Right ventricle myocardium superior (tissue), 1 donor: ENCODE results near the gene KIF13A. TPM values are rescaled to one million over a fixed set of nuclear protein-coding genes. Genes with fewer than 3 reads are reported as not detected.
"Not testable (repeated sequence)": the region's sequence is repeated elsewhere in the genome, so short reads cannot be mapped to it uniquely, and the experiment has no call there.

Source experiments
- ATAC-seq: fragments of 200-7000 bp; cut with Tn5 transposase; one replicate; pipeline ENCODE4 v1.9.1; 2020; ENCODE audit warnings: mild to moderate bottlenecking; ENCODE audit not compliant: poor library complexity
- DNase-seq: peaks from one replicate; pipeline ENCODE4 v3.0.0-alpha.2; 2020
- intact Hi-C: fragments of 100-400 bp; cut with DNase I; formaldehyde crosslinking; loops from one replicate; pipeline ENCODE4 v1.11.2; 2022
- total RNA-seq: library from RNA; stranded (reverse); fragmentation: NEBNext Ultra II Directional; extraction: Animal tissue kit (Norgen Biotek cat#: 25700); gene quantifications from one replicate; pipeline ENCODE4 v1.2.1, GENCODE V29; 2021
- donor health status: DM: no; HTN: yes; CAD: no; lungs with severe emphysema.

The KIF13A gene
- total RNA-seq, 1 donor from 2014 or later, result 52.7 TPM

DNA sequence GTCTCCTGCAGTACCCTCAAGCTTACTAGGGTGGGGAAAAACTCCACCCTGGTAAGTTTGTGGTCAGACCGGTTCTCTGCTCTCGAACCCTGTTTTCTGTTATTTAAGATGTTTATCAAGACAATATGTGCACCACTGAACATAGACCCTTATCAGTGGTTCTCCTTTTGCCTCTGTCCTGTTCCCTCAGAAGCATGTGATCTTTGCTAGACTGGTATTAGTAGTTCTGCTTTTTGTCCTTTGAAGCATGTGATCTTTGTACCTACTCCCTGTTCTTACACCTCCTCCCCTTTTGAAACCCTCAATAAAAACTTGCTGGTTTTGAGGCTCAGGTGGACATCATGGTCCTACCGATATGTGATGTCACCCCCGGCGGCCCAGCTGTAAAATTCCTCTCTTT is 180.0 kb downstream of the KIF13A start:
- intact Hi-C loops, result not testable (repeated sequence)

GRCh38 chr6:17803409-17803808 is 184.0 kb downstream of the KIF13A start:
- intact Hi-C loops, result loop anchor here (5.0 kb wide), 1 partner anchor 646 kb away; no protein-coding TSS in a partner anchor
- no peak for ATAC-seq
- no peak for DNase-seq

More for the DNA sequence above, 180.0 kb downstream of the KIF13A start:
- not testable (repeated sequence) for DNase-seq, ATAC-seq

DNA sequence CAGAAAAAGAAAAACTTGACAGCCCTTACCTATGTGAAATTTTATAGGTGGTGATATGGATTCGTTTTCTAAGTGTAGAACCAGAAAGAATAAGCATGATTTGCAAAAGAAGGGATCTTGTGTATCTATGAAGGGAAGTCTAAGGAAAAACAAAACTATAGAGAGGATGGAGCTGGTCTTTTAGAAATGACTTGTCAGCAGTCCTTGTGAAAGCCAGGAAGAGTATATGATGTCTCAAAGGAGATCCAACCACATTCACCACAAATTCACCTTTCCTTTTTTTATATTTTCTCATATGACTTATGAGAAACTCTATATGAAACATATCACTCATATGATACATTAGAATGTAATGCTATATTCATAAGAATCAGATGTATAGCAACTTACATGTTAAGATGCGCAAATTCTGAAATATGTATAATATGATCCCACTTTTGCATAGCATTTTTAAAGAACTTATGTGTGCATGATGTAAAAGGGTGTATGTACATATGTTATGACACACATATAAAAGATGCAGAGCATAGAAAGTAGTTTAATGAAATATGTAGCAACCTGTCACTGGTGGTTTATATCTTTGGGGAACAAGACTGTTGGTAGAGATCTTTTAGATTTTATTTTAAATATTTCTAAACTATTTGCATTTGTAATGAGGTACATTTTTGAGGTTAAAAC is 188.8 kb downstream of the KIF13A start:
- DNase-seq (no peak), ATAC-seq (no peak)
- intact Hi-C loops, result no loop called here

- intact Hi-C loops, result no loop called here
- DNase-seq, result no peak
- ATAC-seq, result no peak
These were observed 196.9 kb downstream of the KIF13A start for GRCh38 chr6:17790489-17790888.

- ATAC-seq, result no peak
- no peak for DNase-seq
- intact Hi-C loops, result no loop called here
These were observed 202.2 kb downstream of the KIF13A start for GRCh38 chr6:17785094-17785787.

GRCh38 chr6:17780061-17780460 is 207.4 kb downstream of the KIF13A start:
- intact Hi-C loops, result no loop called here
- ATAC-seq, result no peak
- DNase-seq, result no peak

- no peak for ATAC-seq
- no peak for DNase-seq
- intact Hi-C loops, result no loop called here
These were observed 215.8 kb downstream of the KIF13A start for GRCh38 chr6:17771609-17772008.

DNA sequence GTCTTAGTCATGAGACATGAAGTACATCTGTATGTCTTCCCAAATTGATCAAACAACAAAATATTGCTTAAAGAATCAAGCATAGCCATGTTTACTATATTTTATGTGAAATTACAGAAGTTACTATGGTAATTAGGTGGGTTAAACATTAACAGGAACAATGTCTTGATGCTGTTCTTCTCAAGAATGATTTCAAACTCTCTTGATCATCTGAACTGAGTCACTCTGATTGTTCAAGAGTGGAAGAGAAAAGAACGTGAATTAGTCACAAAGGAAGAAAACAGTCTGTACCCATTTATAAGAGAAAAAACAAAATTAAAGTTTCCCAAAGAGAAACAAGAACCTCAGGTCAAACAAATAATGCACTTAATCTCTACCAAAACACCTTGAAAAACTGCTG is 218.6 kb downstream of the KIF13A start:
- intact Hi-C loops, result no loop called here
- no peak for ATAC-seq
- no peak for DNase-seq

GRCh38 chr6:17768388-17768787 is 219.0 kb downstream of the KIF13A start:
- no peak for DNase-seq
- intact Hi-C loops, result no loop called here
- ATAC-seq, result peak; percentile 53

- intact Hi-C loops, result no loop called here
- ATAC-seq (no peak), DNase-seq (no peak)
These were observed 224.8 kb downstream of the KIF13A start for GRCh38 chr6:17762651-17763050.

- ATAC-seq (no peak), DNase-seq (no peak)
- intact Hi-C loops, result no loop called here
These were observed 229.3 kb downstream of the KIF13A start for GRCh38 chr6:17758119-17758518.

DNA sequence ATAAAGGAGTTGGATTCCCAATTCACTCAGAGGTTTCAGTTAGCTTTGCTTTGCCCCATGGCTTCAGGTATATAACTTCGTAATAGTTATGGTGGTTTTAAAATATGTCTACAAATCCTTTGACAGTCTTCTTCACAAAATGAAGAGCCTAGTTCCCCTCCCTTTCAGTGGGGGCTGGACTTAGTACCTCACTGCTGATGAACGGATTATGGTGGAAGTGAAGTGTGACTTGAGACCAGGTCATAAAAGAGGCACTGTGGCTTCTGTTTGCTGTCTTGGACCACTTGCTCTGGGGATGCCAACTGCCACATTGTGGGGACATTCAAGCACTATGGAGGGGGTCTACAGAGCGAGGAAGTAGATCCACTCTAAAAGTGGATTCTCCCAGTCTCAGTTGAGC is 233.2 kb downstream of the KIF13A start:
- ATAC-seq (no peak), DNase-seq (no peak)
- intact Hi-C loops, result no loop called here

DNA sequence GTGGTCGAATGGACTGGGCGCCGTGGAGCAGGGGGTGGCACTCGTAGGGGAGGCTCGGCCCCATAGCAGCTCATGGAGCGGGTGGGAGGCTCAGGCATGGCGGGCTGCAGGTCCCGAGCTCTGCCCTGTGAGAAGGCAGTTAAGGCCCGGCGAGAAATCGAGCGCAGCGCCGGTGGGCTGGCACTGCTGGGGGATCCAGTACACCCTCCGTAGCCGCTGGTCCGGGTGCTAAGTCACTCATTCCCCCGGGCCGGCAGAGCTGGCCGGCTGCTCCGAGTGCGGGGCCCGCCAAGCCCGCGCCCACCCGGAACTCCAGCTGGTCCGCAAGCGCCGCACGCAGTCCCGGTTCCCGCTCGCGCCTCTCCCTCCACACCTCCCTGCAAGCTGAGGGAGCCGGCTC is 242.1 kb downstream of the KIF13A start:
- DNase-seq, intact Hi-C loops, ATAC-seq: not testable (repeated sequence)

- ATAC-seq, result not testable (repeated sequence)
These were observed 242.6 kb downstream of the KIF13A start for GRCh38 chr6:17744757-17745308.

GRCh38 chr6:17744019-17744756 is 243.2 kb downstream of the KIF13A start:
- DNase-seq, result no peak
- no peak for ATAC-seq
- intact Hi-C loops, result no loop called here

More at GRCh38 chr6:17744757-17745308, 242.6 kb downstream of the KIF13A start:
- DNase-seq, intact Hi-C loops: not testable (repeated sequence)

DNA sequence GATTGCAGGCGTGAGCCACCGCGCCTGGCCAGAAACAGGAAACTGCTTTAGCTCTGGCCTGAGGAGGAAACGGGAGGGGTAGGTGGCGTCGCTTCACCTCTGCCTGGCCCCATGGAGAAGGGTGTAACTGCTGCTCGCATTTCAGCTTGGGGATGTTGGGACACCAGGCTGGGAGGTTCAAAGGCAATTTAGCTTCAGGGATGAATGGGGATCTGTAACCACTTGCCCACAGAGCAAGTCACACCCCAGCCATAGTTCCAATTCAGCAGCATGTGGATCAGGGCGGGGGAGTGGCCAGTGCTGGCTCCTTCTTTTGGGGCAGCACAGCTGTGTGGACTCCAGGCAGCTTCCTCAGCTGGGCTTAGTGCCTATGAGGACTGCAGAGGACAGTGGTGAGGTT is 245.9 kb downstream of the KIF13A start:
- DNase-seq, result no peak
- intact Hi-C loops, result no loop called here
- ATAC-seq, result no peak

DNA sequence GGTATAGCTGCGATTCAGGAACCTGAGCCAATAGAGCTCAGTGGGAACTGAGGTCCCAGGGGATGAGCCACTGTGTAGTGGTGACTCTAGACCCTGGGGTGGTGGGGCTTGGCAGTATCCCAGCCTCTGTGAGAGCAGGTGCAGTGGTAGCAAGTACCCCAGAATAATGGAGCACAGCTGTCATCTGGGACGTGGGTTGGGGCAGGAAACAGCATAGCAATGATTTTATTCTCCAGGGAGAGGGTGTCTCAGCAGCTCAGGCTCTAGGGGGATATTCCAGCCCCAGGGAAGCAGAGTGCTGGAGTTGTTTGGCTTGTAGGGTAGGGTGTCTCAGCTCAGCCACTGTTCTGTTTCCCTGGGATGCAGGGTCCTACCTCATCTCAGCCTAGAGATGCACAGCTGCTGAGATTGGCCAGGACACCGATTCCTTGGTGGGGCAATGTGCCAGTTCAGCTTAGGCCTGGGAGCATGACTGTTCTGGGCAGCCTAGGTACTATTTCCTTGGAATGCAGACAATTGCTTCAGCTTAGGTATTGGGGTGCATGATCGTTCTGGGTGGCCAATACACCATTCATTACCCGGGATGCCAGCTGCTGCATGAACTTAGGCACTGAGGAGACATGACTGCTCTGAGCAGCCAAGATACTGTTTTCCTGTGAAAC is 246.7 kb downstream of the KIF13A start:
- intact Hi-C loops, result no loop called here
- DNase-seq, result no peak
- no peak for ATAC-seq

GRCh38 chr6:17737704-17738252 is 249.7 kb downstream of the KIF13A start:
- no peak for DNase-seq
- intact Hi-C loops, result no loop called here
- no peak for ATAC-seq
